HepG2 (cell line): ENCODE results near the gene C16orf86. TPM values are rescaled to one million over a fixed set of nuclear protein-coding genes. Genes with fewer than 3 reads are reported as not detected.
A peak's percentile ranks its signal among the peaks of the same experiment; 100 is the strongest.

Source experiments
- AFF4 ChIP-seq: sonication (generic); formaldehyde crosslinking; IDR thresholded peaks from 2 replicates; pipeline ENCODE4 v1.4.0; 2020; ENCODE audit warnings: missing genetic modification reagents
- FOSL2 ChIP-seq: sonication (generic); formaldehyde crosslinking; IDR thresholded peaks from 2 replicates; pipeline ENCODE4 v1.4.0; 2020; ENCODE audit warnings: missing genetic modification reagents
- FOXO1 ChIP-seq: sonication (generic); formaldehyde crosslinking; IDR thresholded peaks from 2 replicates; pipeline ENCODE4 v1.4.0; 2020; ENCODE audit warnings: missing genetic modification reagents
- GMEB1 ChIP-seq: sonication (generic); formaldehyde crosslinking; IDR thresholded peaks from 2 replicates; pipeline ENCODE4 v1.5.1; 2020; ENCODE audit warnings: missing genetic modification reagents, mild to moderate bottlenecking, borderline replicate concordance
- HOXA3 ChIP-seq: sonication (generic); formaldehyde crosslinking; IDR thresholded peaks from 2 replicates; pipeline ENCODE4 v1.5.0; 2020; ENCODE audit warnings: missing genetic modification reagents
- LBX2 ChIP-seq: sonication (generic); formaldehyde crosslinking; IDR thresholded peaks from 2 replicates; pipeline ENCODE4 v1.5.0; 2020; ENCODE audit warnings: missing genetic modification reagents, mild to moderate bottlenecking, borderline replicate concordance
- NCOA1 ChIP-seq: sonication (generic); formaldehyde crosslinking; IDR thresholded peaks from 2 replicates; pipeline ENCODE4 v1.9.0; 2021; ENCODE audit warnings: missing genetic modification reagents
- SIN3A ChIP-seq: IDR thresholded peaks from 2 replicates; pipeline ENCODE4 v1.6.1; 2011; ENCODE audit warnings: low read depth, mild to moderate bottlenecking, control low read depth, low read length, borderline replicate concordance
- SKI ChIP-seq: fragments of 450-650 bp; IDR thresholded peaks from one replicate; pipeline ENCODE4 v1.6.1; 2018; ENCODE audit warnings: mild to moderate bottlenecking; ENCODE audit not compliant: partially characterized antibody
- SMAD3 ChIP-seq: sonication (generic); formaldehyde crosslinking; IDR thresholded peaks from 2 replicates; pipeline ENCODE4 v1.4.0; 2020; ENCODE audit warnings: missing genetic modification reagents
- ZGPAT ChIP-seq: IDR thresholded peaks from 2 replicates; pipeline ENCODE4 v1.6.1; 2016; ENCODE audit warnings: mild to moderate bottlenecking
- ZNF317 ChIP-seq: sonication (generic); formaldehyde crosslinking; IDR thresholded peaks from 2 replicates; pipeline ENCODE4 v1.5.0; 2020; ENCODE audit warnings: mild to moderate bottlenecking, missing genetic modification reagents
- ZNF33A ChIP-seq: sonication (generic); formaldehyde crosslinking; IDR thresholded peaks from 2 replicates; pipeline ENCODE4 v1.5.1; 2020; ENCODE audit warnings: missing genetic modification reagents, mild to moderate bottlenecking, moderate library complexity, borderline replicate concordance
- ZNF460 ChIP-seq: sonication (generic); formaldehyde crosslinking; IDR thresholded peaks from 2 replicates; pipeline ENCODE4 v1.5.1; 2020; ENCODE audit warnings: missing genetic modification reagents, mild to moderate bottlenecking, borderline replicate concordance
- ZNF547 ChIP-seq: sonication (generic); formaldehyde crosslinking; IDR thresholded peaks from 2 replicates; pipeline ENCODE4 v1.5.1; 2020; ENCODE audit warnings: mild to moderate bottlenecking, missing genetic modification reagents
- ZNF563 ChIP-seq: sonication (generic); formaldehyde crosslinking; IDR thresholded peaks from 2 replicates; pipeline ENCODE4 v1.8.0; 2022; ENCODE audit warnings: mild to moderate bottlenecking, moderate library complexity, missing genetic modification reagents
- ZNF670 ChIP-seq: sonication (generic); formaldehyde crosslinking; IDR thresholded peaks from 2 replicates; pipeline ENCODE4 v1.8.0; 2022; ENCODE audit warnings: mild to moderate bottlenecking, missing genetic modification reagents, borderline replicate concordance
- ZNF891 ChIP-seq: sonication (generic); formaldehyde crosslinking; IDR thresholded peaks from 2 replicates; pipeline ENCODE4 v1.5.0; 2020; ENCODE audit warnings: mild to moderate bottlenecking, missing genetic modification reagents
- ZSCAN30 ChIP-seq: sonication (generic); formaldehyde crosslinking; IDR thresholded peaks from 2 replicates; pipeline ENCODE4 v1.5.0; 2020; ENCODE audit warnings: mild to moderate bottlenecking, missing genetic modification reagents
- polyA plus RNA-seq, 8 experiments: library from polyadenylated mRNA; depleted of rRNA in 3 of 8; stranded (reverse) in 7 of 8; unstranded in 1 of 8; fragments of >200 nt; fragmentation: Illumina TruSeq in 4 of 8; extraction: Trizol in 4 of 8; gene quantifications; 2 replicates each; pipeline versions ENCODE4 v1.2.1 to v1.2.3, GENCODE V29; 2011 to 2016; ENCODE audit warnings: low read depth in 4 of 8, missing spikeins in 1 of 8, mixed read lengths in 1 of 8; ENCODE audit not compliant: insufficient read depth in 1 of 8
- total RNA-seq, 5 experiments: library from RNA; depleted of rRNA; stranded (reverse); fragments of >200 nt; fragmentation: Illumina TruSeq; extraction: Trizol; gene quantifications; 2 replicates each; pipeline ENCODE4 v1.2.3, GENCODE V29; 2016; ENCODE audit warnings: low read depth in 1 of 5

Gene C16orf86
- total and polyA plus RNA-seq, 2 of the 13 experiments (the other 11 are each of a cell fraction or from before 2014, with no cell fraction given), result 1.5 to 3.1 TPM

GRCh38 chr16:67666559-67667452, at the start of gene C16orf86, which contains the start of gene ENKD1 (continued):
- TF ChIP-seq ZNF670 (CRISPR knock-in tag) (peak; percentile 73; the same call in 1 of the 2 replicates), FOXO1 (CRISPR knock-in tag) (peak; percentile 45), FOSL2 (CRISPR knock-in tag) (peak; percentile 18; the same call in 1 of the 2 replicates), LBX2 (CRISPR knock-in tag) (peak; percentile 85; the same call in 1 of the 2 replicates), HOXA3 (CRISPR knock-in tag) (peak; percentile 2; the same call in 1 of the 2 replicates), ZNF563 (peak; percentile 54; the same call in 1 of the 2 replicates), GMEB1 (peak; percentile 64; the same call in 1 of the 2 replicates), ZNF460 (CRISPR knock-in tag) (peak; percentile 18; the same call in 1 of the 2 replicates), SKI (peak; percentile 26), ZNF891 (CRISPR knock-in tag) (peak; percentile 38; the same call in 1 of the 2 replicates), SIN3A (peak; percentile 98), SMAD3 (peak; percentile 34; the same call in 1 of the 2 replicates), ZSCAN30 (CRISPR knock-in tag) (peak; percentile 62; the same call in 1 of the 2 replicates), ZNF33A (CRISPR knock-in tag) (no peak), ZNF317 (CRISPR knock-in tag) (0 out of 2 replicates have a peak, but pooled peaks have one; percentile 46), ZGPAT (CRISPR knock-in tag) (peak; percentile 54), AFF4 (CRISPR knock-in tag) (no peak), ZNF547 (CRISPR knock-in tag) (0 out of 2 replicates have a peak, but pooled peaks have one; percentile 4), NCOA1 (no peak)
